NCI-H2171 (cell line): ENCODE measurements around the gene HCN3.
"Not testable (repeated sequence)": the region's sequence is repeated elsewhere in the genome, so short reads cannot be mapped to it uniquely, and the experiment has no call there.

Source experiments
- DNase-seq: peaks from one replicate; lab custom pipeline; 2025; lab: John Stamatoyannopoulos, UW

Gene HCN3

GRCh38 chr1:155284476-155284875 lies 7.2 kb downstream of the HCN3 start:
- DNase-seq = no peak

- no peak for DNase-seq
Observed at GRCh38 chr1:155285063-155285462, 7.8 kb downstream of the HCN3 start.

GRCh38 chr1:155285631-155286044 lies 8.4 kb downstream of the HCN3 start:
- no peak for DNase-seq

GRCh38 chr1:155286544-155286943 lies 9.3 kb downstream of the HCN3 start:
- no peak for DNase-seq

- DNase-seq = no peak
Observed at GRCh38 chr1:155287987-155288543, 10.8 kb downstream of the HCN3 start.

GRCh38 chr1:155291006-155291405 lies 13.7 kb downstream of the HCN3 start:
- not testable (repeated sequence) for DNase-seq

GRCh38 chr1:155293086-155293749 lies 16.0 kb downstream of the HCN3 start:
- DNase-seq = no peak

- DNase-seq = no peak
Observed at GRCh38 chr1:155294520-155295182, 17.4 kb downstream of the HCN3 start.

GRCh38 chr1:155295183-155295941 lies 18.1 kb downstream of the HCN3 start:
- DNase-seq = no peak

GRCh38 chr1:155295942-155296267 lies 18.6 kb downstream of the HCN3 start:
- no peak for DNase-seq

- no peak for DNase-seq
Observed at GRCh38 chr1:155296661-155297060, 19.4 kb downstream of the HCN3 start.

- no peak for DNase-seq
Observed at GRCh38 chr1:155297384-155297783, 20.1 kb downstream of the HCN3 start.

- DNase-seq = no peak
Observed at GRCh38 chr1:155300024-155300423, 22.8 kb downstream of the HCN3 start.

- no peak for DNase-seq
Observed at GRCh38 chr1:155300553-155301329, 23.5 kb downstream of the HCN3 start.

GRCh38 chr1:155301342-155301841 lies 24.1 kb downstream of the HCN3 start, which contains the start of gene PKLR:
Gene PKLR, minus strand, starts transcription at chr1:155301438. Its CDS starts 43 bp downstream, at chr1:155301395.
- no peak for DNase-seq

GRCh38 chr1:155304558-155305063 lies 27.3 kb downstream of the HCN3 start:
- no peak for DNase-seq

- no peak for DNase-seq
Observed at GRCh38 chr1:155305881-155306391, 28.7 kb downstream of the HCN3 start.

GRCh38 chr1:155307247-155307740 lies 30.0 kb downstream of the HCN3 start:
- DNase-seq = no peak

- DNase-seq = peak; percentile 97
Observed at GRCh38 chr1:155308493-155309422, 31.5 kb downstream of the HCN3 start, which contains the start of gene FDPS. Gene FDPS, plus strand, starts transcription at chr1:155308866. Its CDS starts 924 bp downstream, at chr1:155309790.
